H1 (cell line): ENCODE measurements around the gene CACNA1D. TPM values are rescaled to one million over a fixed set of nuclear protein-coding genes. Genes with fewer than 3 reads are reported as not detected.

ENCODE experiments used
- CTCF ChIA-PET: fragments of 300-600 bp; sonication (Branson Sonifier 250); formaldehyde crosslinking; loops from one replicate; lab custom pipeline; 2021; ENCODE audit not compliant: partially characterized antibody; lab: Charles Lee
- POLR2A ChIA-PET: fragments of 300-600 bp; sonication (Branson Sonifier 250); formaldehyde crosslinking; loops from one replicate; lab custom pipeline; 2021; ENCODE audit warnings: inconsistent platforms; ENCODE audit not compliant: partially characterized antibody; lab: Charles Lee
- DNase-seq, 2 experiments: peaks; one replicate each; pipeline versions ENCODE4 v3.0.0 to v3.0.0-alpha.2; 2010 to 2022; ENCODE audit warnings: low spot score in 2 of 2, low read depth in 1 of 2, mixed read lengths in 1 of 2
- FAIRE-seq: peaks from 2 replicates; lab custom pipeline; 2011; peaks lifted over from hg19 to GRCh38; lab: Jason Lieb, UNC
- H2AFZ ChIP-seq: 2 replicates; pipeline ENCODE4 v1.8.1; 2012; ENCODE audit warnings: low read length, inconsistent platforms
- H2AK5ac ChIP-seq: 2 replicates; pipeline ENCODE4 v1.6.1; 2013; ENCODE audit warnings: low read depth, low read length
- H2BK120ac ChIP-seq: replicated peaks from 2 replicates; pipeline ENCODE3; 2013; ENCODE audit warnings: low read depth, low read length, inconsistent platforms
- H2BK12ac ChIP-seq: 2 replicates; pipeline ENCODE4 v1.6.1; 2013; ENCODE audit warnings: low read depth, low read length
- H2BK15ac ChIP-seq: 2 replicates; pipeline ENCODE4 v1.6.1; 2013; ENCODE audit warnings: low read length
- H2BK20ac ChIP-seq: 2 replicates; pipeline ENCODE4 v1.6.1; 2013; ENCODE audit warnings: low read length
- H2BK5ac ChIP-seq: 2 replicates; pipeline ENCODE4 v1.6.1; 2013; ENCODE audit warnings: low read depth, low read length
- H3K14ac ChIP-seq: 2 replicates; pipeline ENCODE4 v1.6.1; 2013; ENCODE audit warnings: inconsistent platforms; ENCODE audit not compliant: insufficient read length
- H3K18ac ChIP-seq: 2 replicates; pipeline ENCODE4 v1.6.1; 2013; ENCODE audit warnings: low read length; ENCODE audit errors: extremely low read depth
- H3K23ac ChIP-seq: 2 replicates; pipeline ENCODE4 v1.6.1; 2013; ENCODE audit warnings: inconsistent platforms; ENCODE audit not compliant: insufficient read length
- H3K23me2 ChIP-seq: 2 replicates; pipeline ENCODE4 v1.6.1; 2013; ENCODE audit warnings: low read depth, low read length
- H3K27ac ChIP-seq: 2 replicates; pipeline ENCODE4 v1.6.1; 2011; ENCODE audit warnings: low read depth, low read length, inconsistent platforms
- H3K27me3 ChIP-seq, 4 experiments: replicated peaks in 1 of 4; 1 replicate in 1 of 4; 2 replicates in 3 of 4; pipeline versions ENCODE4 v1.6.1 to v1.8.1; 2011 to 2013; ENCODE audit warnings: low read length in 3 of 4, mild to moderate bottlenecking in 3 of 4, inconsistent platforms in 2 of 4, mixed read lengths in 2 of 4, moderate library complexity in 1 of 4; ENCODE audit not compliant: control insufficient read depth in 3 of 4, insufficient read depth in 3 of 4; ENCODE audit errors: extremely low read depth in 1 of 4
- H3K36me3 ChIP-seq, 4 experiments: 2 replicates each; pipeline versions ENCODE4 v1.6.1 to v1.8.1; 2011 to 2013; ENCODE audit warnings: mild to moderate bottlenecking in 4 of 4, low read length in 3 of 4, moderate library complexity in 2 of 4, control low read depth in 1 of 4, inconsistent platforms in 1 of 4; ENCODE audit not compliant: insufficient read depth in 4 of 4, control insufficient read depth in 2 of 4
- H3K4ac ChIP-seq: replicated peaks from 2 replicates; pipeline ENCODE3; 2013; ENCODE audit warnings: low read length, low read depth, mixed read lengths, inconsistent platforms; ENCODE audit not compliant: insufficient read length
- H3K4me1 ChIP-seq, 4 experiments: replicated peaks in 1 of 4; 1 replicate in 1 of 4; 2 replicates in 3 of 4; pipeline versions ENCODE4 v1.6.1 to v1.8.1; 2011 to 2013; ENCODE audit warnings: low read length in 3 of 4, inconsistent platforms in 2 of 4, mixed read lengths in 1 of 4; ENCODE audit not compliant: insufficient read depth in 4 of 4, control insufficient read depth in 3 of 4
- H3K4me2 ChIP-seq, 2 experiments: 2 replicates each; pipeline versions ENCODE4 v1.6.1 to v1.8.1; 2011 to 2013; ENCODE audit warnings: low read depth in 2 of 2, low read length in 2 of 2, control low read depth in 1 of 2, inconsistent platforms in 1 of 2, mild to moderate bottlenecking in 1 of 2; ENCODE audit not compliant: insufficient read depth in 1 of 2
- H3K4me3 ChIP-seq, 4 experiments: fragments of 200-600, 300-600 bp in 1 of 4; sonication (generic), shearing (Covaris generic), sonication (Bioruptor Twin) in 1 of 4; 2 replicates each; pipeline versions ENCODE4 v1.5.1 to v1.8.1; 2011 to 2016; ENCODE audit warnings: low read length in 4 of 4, low read depth in 3 of 4, control low read depth in 2 of 4, inconsistent platforms in 2 of 4, mild to moderate bottlenecking in 2 of 4, mixed read lengths in 1 of 4, moderate library complexity in 1 of 4; ENCODE audit not compliant: insufficient read depth in 2 of 4; ENCODE audit errors: extremely low read depth in 1 of 4
- H3K56ac ChIP-seq: replicated peaks from 2 replicates; pipeline ENCODE3; 2013; ENCODE audit warnings: low read depth, mild to moderate bottlenecking, mixed read lengths, low read length, inconsistent platforms; ENCODE audit not compliant: insufficient read length
- H3K79me1 ChIP-seq: 2 replicates; pipeline ENCODE4 v1.6.1; 2013; ENCODE audit warnings: low read depth, low read length, control low read depth
- H3K79me2 ChIP-seq, 2 experiments: 2 replicates each; pipeline versions ENCODE4 v1.6.1 to v1.8.1; 2012 to 2013; ENCODE audit warnings: low read length in 2 of 2, mild to moderate bottlenecking in 2 of 2, inconsistent platforms in 1 of 2; ENCODE audit not compliant: insufficient read depth in 2 of 2, control insufficient read depth in 1 of 2
- H3K9ac ChIP-seq, 4 experiments: replicated peaks in 1 of 4; 1 replicate in 1 of 4; 2 replicates in 3 of 4; pipeline versions ENCODE4 v1.6.1 to v1.8.1; 2011 to 2013; ENCODE audit warnings: low read depth in 3 of 4, low read length in 3 of 4, control low read depth in 2 of 4, mild to moderate bottlenecking in 2 of 4, moderate library complexity in 2 of 4, inconsistent platforms in 1 of 4; ENCODE audit errors: extremely low read depth in 1 of 4
- H3K9me3 ChIP-seq, 2 experiments: 2 replicates each; pipeline versions ENCODE4 v1.6.1 to v1.8.1; 2012 to 2013; ENCODE audit warnings: mild to moderate bottlenecking in 2 of 2, moderate library complexity in 2 of 2, control low read depth in 1 of 2, inconsistent platforms in 1 of 2, low read depth in 1 of 2, low read length in 1 of 2, mixed read lengths in 1 of 2; ENCODE audit not compliant: insufficient read depth in 2 of 2
- H4K20me1 ChIP-seq, 2 experiments: replicated peaks in 1 of 2; 2 replicates each; pipeline versions ENCODE3 to v1.8.1; 2011 to 2013; ENCODE audit warnings: inconsistent platforms in 2 of 2, low read length in 2 of 2, mild to moderate bottlenecking in 1 of 2; ENCODE audit not compliant: insufficient read depth in 2 of 2, control insufficient read depth in 1 of 2
- H4K5ac ChIP-seq: 2 replicates; pipeline ENCODE4 v1.6.1; 2013; ENCODE audit warnings: low read length, low read depth, mixed read lengths, inconsistent platforms; ENCODE audit not compliant: insufficient read length
- H4K8ac ChIP-seq: 2 replicates; pipeline ENCODE4 v1.8.0; 2013; ENCODE audit warnings: mild to moderate bottlenecking, moderate library complexity, low read length, inconsistent platforms; ENCODE audit not compliant: insufficient read depth; ENCODE audit errors: extremely low read depth
- H4K91ac ChIP-seq: replicated peaks from 2 replicates; pipeline ENCODE3; 2013; ENCODE audit warnings: low read length, mixed read lengths, inconsistent platforms; ENCODE audit not compliant: insufficient read length
- BRCA1 ChIP-seq: IDR thresholded peaks from 2 replicates; pipeline ENCODE4 v1.6.1; 2012; ENCODE audit warnings: low read depth, low read length, improper control_type of control experiment
- CBX8 ChIP-seq: fragments of 300-800, 300-1000 bp; sonication (generic); IDR thresholded peaks from 2 replicates; pipeline ENCODE4 v1.7.1; 2016; ENCODE audit warnings: low read depth, low read length, borderline replicate concordance
- CHD1 ChIP-seq: IDR thresholded peaks from 2 replicates; pipeline ENCODE4 v1.6.1; 2012; ENCODE audit warnings: low read depth, low read length, improper control_type of control experiment
- EGR1 ChIP-seq: IDR thresholded peaks from 2 replicates; pipeline ENCODE4 v1.6.1; 2011; ENCODE audit warnings: low read depth, low read length, borderline replicate concordance
- EZH2 ChIP-seq: fragments of 200-600 bp; sonication (generic); IDR thresholded peaks from 2 replicates; pipeline ENCODE4 v1.7.1; 2012; ENCODE audit warnings: low read depth, mild to moderate bottlenecking, moderate library complexity, low read length, inconsistent platforms; ENCODE audit not compliant: severe bottlenecking
- GTF2F1 ChIP-seq: IDR thresholded peaks from 2 replicates; pipeline ENCODE4 v1.6.1; 2012; ENCODE audit warnings: low read depth, low read length, improper control_type of control experiment, borderline replicate concordance
- JUN ChIP-seq: IDR thresholded peaks from 2 replicates; pipeline ENCODE4 v1.6.1; 2011; ENCODE audit warnings: low read depth, mild to moderate bottlenecking, improper control_type of control experiment, low read length
- JUND ChIP-seq: IDR thresholded peaks from 2 replicates; pipeline ENCODE4 v1.6.1; 2011; ENCODE audit warnings: mild to moderate bottlenecking, improper control_type of control experiment, low read length
- KDM1A ChIP-seq: fragments of 200-600, 300-600 bp; sonication (generic); IDR thresholded peaks from 2 replicates; pipeline ENCODE4 v1.7.1; 2016; ENCODE audit warnings: mild to moderate bottlenecking, low read length, borderline replicate concordance
- POLR2A ChIP-seq, 2 experiments: IDR thresholded peaks; 1 replicate in 1 of 2; 2 replicates in 1 of 2; pipeline ENCODE4 v1.6.1; 2011; ENCODE audit warnings: low read depth in 2 of 2, low read length in 2 of 2, mild to moderate bottlenecking in 2 of 2; ENCODE audit errors: control extremely low read depth in 1 of 2
- POLR2AphosphoS5 ChIP-seq: IDR thresholded peaks from 2 replicates; pipeline ENCODE4 v1.6.1; 2011; ENCODE audit warnings: low read depth, low read length
- RNF2 ChIP-seq: fragments of 200-900, 300-1000 bp; sonication (generic); IDR thresholded peaks from 2 replicates; pipeline ENCODE4 v1.7.1; 2016; ENCODE audit warnings: borderline replicate concordance, low read depth, mild to moderate bottlenecking, antibody characterized with exemption, low read length; ENCODE audit not compliant: poor library complexity, severe bottlenecking; ENCODE audit errors: missing control alignments
- SIN3A ChIP-seq, 2 experiments: IDR thresholded peaks in 1 of 2; conservative IDR thresholded peaks in 1 of 2; 2 replicates each; pipeline ENCODE4 v1.6.1; 2011 to 2012; ENCODE audit warnings: low read length in 2 of 2, improper control_type of control experiment in 1 of 2, low read depth in 1 of 2, mild to moderate bottlenecking in 1 of 2
- SP4 ChIP-seq: IDR thresholded peaks from 2 replicates; pipeline ENCODE4 v1.6.1; 2012; ENCODE audit warnings: low read length, inconsistent platforms
- YY1 ChIP-seq: IDR thresholded peaks from 2 replicates; pipeline ENCODE4 v1.6.1; 2011; ENCODE audit warnings: low read depth, mild to moderate bottlenecking, low read length
- WGBS, 2 experiments: shearing (Covaris generic) in 1 of 2; methylation state at CpG; one replicate each; pipeline versions ENCODE4 v1.1.6 to v1.1.7; 2013 to 2015; ENCODE audit warnings: low lambda C conversion rate in 2 of 2, mixed read lengths in 2 of 2, inconsistent platforms in 1 of 2, low coverage in 1 of 2, missing lambda C conversion rate in 1 of 2; ENCODE audit not compliant: insufficient replicate concordance in 2 of 2, insufficient coverage in 1 of 2, insufficient read length in 1 of 2; ENCODE audit errors: extremely low coverage in 1 of 2, missing lambda C conversion rate in 1 of 2; 5-methylcytosine and 5-hydroxymethylcytosine counted together
- polyA plus RNA-seq, 7 experiments: library from polyadenylated mRNA; depleted of rRNA in 3 of 7; stranded (reverse) in 5 of 7; unstranded in 2 of 7; fragments of >200 nt in 5 of 7; fragments of 200-250 nt in 2 of 7; gene quantifications; 1 replicate in 5 of 7; 2 replicates in 1 of 7; 4 replicates in 1 of 7; pipeline versions ENCODE4 v1.2.1 to v1.2.3, GENCODE V29; 2011 to 2013; ENCODE audit warnings: missing spikeins in 2 of 7, mixed read lengths in 2 of 7
- total RNA-seq: library from RNA; stranded (reverse); fragmentation: NEBNext Ultra II Directional; extraction: Animal tissue kit (Norgen Biotek cat#: 25700); gene quantifications from 2 replicates; pipeline ENCODE4 v1.2.1, GENCODE V29; 2021

CACNA1D gene
- total and polyA plus RNA-seq, 2 of the 8 experiments (the other 6 are each of a cell fraction or from before 2014, with no cell fraction given): 2.0 to 2.9 TPM

- 93% methylated on average over 8 of the region's 8 CpGs; no CpG with 5 or more reads in 1 of the 2 experiments for WGBS, 2 experiments
- H2BK5ac ChIP-seq: no peak overlapping the region
- TF ChIP-seq CHD1 (no peak), EZH2 (no peak), JUND (no peak), CBX8 (no peak), YY1 (no peak), GTF2F1 (no peak), POLR2A (IDR thresholded peaks at IDR 0.05; ENCODE audit: control extremely low read depth in 1 of 2, low read depth in 2 of 2, low read length in 2 of 2) (no peak), BRCA1 (no peak), KDM1A (no peak), JUN (no peak), SP4 (no peak), POLR2AphosphoS5 (no peak), SIN3A (conservative IDR thresholded peaks at IDR 0.05 in 1 of 2, IDR thresholded peaks at IDR 0.05 in 1 of 2; ENCODE audit: low read depth in 1 of 2, low read length in 2 of 2) (no peak), RNF2 (no peak), EGR1 (no peak)
Measured at GRCh38 chr3:53774414-53774813, 280.0 kb downstream of the CACNA1D start.

More at GRCh38 chr3:53774414-53774813, 280.0 kb downstream of the CACNA1D start:
- FAIRE-seq (no peak), DNase-seq (no peak)
- Histone ChIP-seq H2BK20ac (no peak overlapping the region), H4K8ac (no peak overlapping the region), H4K5ac (no peak overlapping the region), H3K27me3 (no peaks in the 10 kb centered on the region), H4K20me1 (no peaks in the 10 kb centered on the region), H3K79me1 (no peaks in the 10 kb centered on the region), H4K91ac (no peak overlapping the region), H3K23ac (no peak overlapping the region), H2BK15ac (no peak overlapping the region), H2BK12ac (no peak overlapping the region), H3K27ac (no peak overlapping the region), H2BK120ac (no peak overlapping the region), H3K14ac (no peak overlapping the region), H2AFZ (no peak overlapping the region), H3K9me3 (no peaks in the 10 kb centered on the region), H2AK5ac (no peak overlapping the region), H3K4me2 (no peak overlapping the region), H3K4ac (no peak overlapping the region), H3K79me2 (no peaks in the 10 kb centered on the region), H3K36me3 (no peaks in the 10 kb centered on the region), H3K4me3 (no peak overlapping the region), H3K9ac (no peak overlapping the region), H3K4me1 (peaks cover under 1 to 6% (median 4%) of the 10 kb centered on the region in 4 experiments; a peak in 5 of 7 replicates), H3K56ac (no peak overlapping the region), H3K18ac (no peak overlapping the region), H3K23me2 (no peaks in the 10 kb centered on the region)
- POLR2A ChIA-PET: no interaction called here
- CTCF ChIA-PET: interaction anchor here (3.4 kb wide), 1 partner anchor 8 kb away, joined by 10 read pairs; no protein-coding TSS in a partner anchor
